ENCODE results near the gene VRK3.

The VRK3 gene

GRCh38 chr19:49927526-49928264 lies 97.5 kb downstream of the VRK3 start:
- DNase-seq: no peak

GRCh38 chr19:49926515-49926914 lies 98.7 kb downstream of the VRK3 start:
- no peak for DNase-seq

Data from stimulated activated CD4-positive, alpha-beta T cell treated with anti-CD3 and anti-CD28 coated beads, Interleukin-2, amount 100 ng/mL, for 24 hours (primary cell).